HG03469 (cell line): ENCODE results near the gene IFI27.

ENCODE experiments used
- ATAC-seq: cut with Tn5 transposase; IDR thresholded peaks from one replicate; pipeline ENCODE4 v1.9.1; 2021; ENCODE audit warnings: mild to moderate bottlenecking, moderate library complexity, moderate number of reproducible peaks; ENCODE audit not compliant: unreplicated experiment

Gene IFI27

GRCh38 chr14:94124582-94125377 lies 14.2 kb downstream of the IFI27 start:
- no peak for ATAC-seq

GRCh38 chr14:94125659-94126418 lies 15.3 kb downstream of the IFI27 start:
- ATAC-seq = no peak

- ATAC-seq = no peak
Observed at GRCh38 chr14:94126419-94126677, 15.8 kb downstream of the IFI27 start.

GRCh38 chr14:94126800-94127199 lies 16.3 kb downstream of the IFI27 start:
- ATAC-seq = no peak

- ATAC-seq = no peak
Observed at GRCh38 chr14:94127330-94127729, 16.8 kb downstream of the IFI27 start.

GRCh38 chr14:94128216-94128839 lies 17.8 kb downstream of the IFI27 start:
- no peak for ATAC-seq

- peak; percentile 71 for ATAC-seq
Observed at GRCh38 chr14:94129111-94129757, 18.7 kb downstream of the IFI27 start, which contains the start of gene IFI27L2. IFI27L2 (minus strand) TSS chr14:94129604; CDS start chr14:94129564, 40 bp downstream.

- ATAC-seq = no peak
Observed at GRCh38 chr14:94129758-94130414, 19.4 kb downstream of the IFI27 start.

GRCh38 chr14:94132285-94132887 lies 21.9 kb downstream of the IFI27 start:
- no peak for ATAC-seq

- no peak for ATAC-seq
Observed at GRCh38 chr14:94135476-94135875, 24.9 kb downstream of the IFI27 start.

- peak; percentile 54 for ATAC-seq
Observed at GRCh38 chr14:94136575-94137331, 26.2 kb downstream of the IFI27 start.

- no peak for ATAC-seq
Observed at GRCh38 chr14:94138251-94138650, 27.7 kb downstream of the IFI27 start.

GRCh38 chr14:94139006-94139405 lies 28.5 kb downstream of the IFI27 start:
- no peak for ATAC-seq

- no peak for ATAC-seq
Observed at GRCh38 chr14:94139421-94139820, 28.9 kb downstream of the IFI27 start.

- ATAC-seq = no peak
Observed at GRCh38 chr14:94142247-94142646, 31.7 kb downstream of the IFI27 start.

GRCh38 chr14:94142836-94143235 lies 32.3 kb downstream of the IFI27 start:
- ATAC-seq = no peak

GRCh38 chr14:94143239-94143638 lies 32.7 kb downstream of the IFI27 start:
- no peak for ATAC-seq

- ATAC-seq = no peak
Observed at GRCh38 chr14:94143711-94144110, 33.2 kb downstream of the IFI27 start.

GRCh38 chr14:94144765-94145164 lies 34.2 kb downstream of the IFI27 start:
- ATAC-seq = no peak
